Right lobe of liver (tissue), 4 donors: ENCODE data around the gene PPM1F.
"Not testable (repeated sequence)": the region's sequence is repeated elsewhere in the genome, so short reads cannot be mapped to it uniquely, and the experiment has no call there.

Experiments
- CTCF ChIP-seq, 4 donors: fragments of 200-600 bp in 3 of 4; fragments of 450-650 bp in 1 of 4; IDR thresholded peaks; one replicate each; pipeline versions ENCODE4 v1.5.1 to v1.8.0; 2016 to 2022; ENCODE audit warnings: antibody characterized with exemption in 4 of 4, mild to moderate bottlenecking in 2 of 4
- POLR2A ChIP-seq: fragments of 450-650 bp; IDR thresholded peaks from one replicate; pipeline ENCODE4 v1.6.1; 2017; ENCODE audit warnings: antibody characterized with exemption, mild to moderate bottlenecking
- donor health status: DM: no; HTN: no; CAD: no.
- donor health status: DM: no; HTN: no; CAD: no.
- donor health status: DM: no; HTN: yes; CAD: no.

DNA sequence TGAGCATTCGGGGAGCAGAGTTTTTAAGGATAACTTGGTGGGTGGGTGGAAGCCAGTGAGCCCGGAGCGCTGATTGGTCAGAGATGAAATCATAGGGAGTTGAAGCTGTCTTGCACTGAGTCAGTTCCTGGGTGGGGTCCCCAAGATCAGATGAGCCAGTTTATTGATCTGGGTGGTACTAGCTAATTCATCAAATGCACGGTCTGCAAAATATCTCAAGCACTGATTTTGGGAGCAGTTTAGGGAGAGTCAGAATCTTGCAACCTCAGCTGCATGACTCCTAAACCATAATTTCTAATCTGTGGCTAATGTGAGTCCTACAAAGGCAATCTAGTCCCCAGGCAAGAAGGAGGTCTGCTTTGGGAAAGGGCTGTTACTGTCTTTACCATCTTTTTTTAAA lies 42.3 kb downstream of the PPM1F start:
- TF ChIP-seq CTCF (IDR thresholded peaks at IDR 0.05); POLR2A: not testable (repeated sequence)
